Vagina (tissue), 2 donors: ENCODE results near the gene SORCS2. TPM values are rescaled to one million over a fixed set of nuclear protein-coding genes. Genes with fewer than 3 reads are reported as not detected.

Source experiments
- DNase-seq, 2 donors: peaks; one replicate each; pipeline ENCODE4 v3.0.0-alpha.2; 2017; ENCODE audit errors: extremely low spot score in 2 of 2
- H3K27ac ChIP-seq: fragments of 200-600 bp; sonication (generic); one replicate; pipeline ENCODE4 v1.5.1; 2019
- H3K27me3 ChIP-seq: fragments of 200-600 bp; sonication (generic); one replicate; pipeline ENCODE4 v1.5.1; 2019
- H3K36me3 ChIP-seq, 2 donors: fragments of 200-600 bp; sonication (generic); one replicate each; pipeline ENCODE4 v1.5.1; 2017 to 2019
- H3K4me1 ChIP-seq: fragments of 200-600 bp; sonication (generic); one replicate; pipeline ENCODE4 v1.5.1; 2019
- H3K4me3 ChIP-seq, 2 donors: fragments of 200-600 bp; sonication (generic); 1 replicate in 1 of 2; 2 replicates in 1 of 2; pipeline ENCODE4 v1.5.1; 2016 to 2019
- H3K9me3 ChIP-seq: fragments of 200-600 bp; sonication (generic); one replicate; pipeline ENCODE4 v1.5.1; 2019
- CTCF ChIP-seq, 3 experiments: fragments of 450-650 bp in 2 of 3; fragments of 200-600 bp in 1 of 3; sonication (generic) in 1 of 3; IDR thresholded peaks; one replicate each; pipeline ENCODE4 v1.5.1; 2017 to 2019; ENCODE audit warnings: antibody characterized with exemption in 3 of 3, mild to moderate bottlenecking in 2 of 3, moderate library complexity in 2 of 3
- POLR2A ChIP-seq, 2 donors: fragments of 450-650 bp; IDR thresholded peaks; one replicate each; pipeline ENCODE4 v1.6.1; 2017; ENCODE audit warnings: antibody characterized with exemption in 2 of 2, mild to moderate bottlenecking in 2 of 2, moderate library complexity in 2 of 2
- POLR2AphosphoS5 ChIP-seq, 2 donors: sonication (generic); formaldehyde crosslinking; IDR thresholded peaks; one replicate each; pipeline ENCODE4 v1.9.0; 2017; ENCODE audit warnings: antibody characterized with exemption in 2 of 2, mild to moderate bottlenecking in 2 of 2, low read depth in 1 of 2; ENCODE audit not compliant: insufficient read depth in 1 of 2
- intact Hi-C: fragments of 100-400 bp; cut with DNase I; formaldehyde crosslinking; loops from one replicate; pipeline ENCODE4 v1.15.1; 2023
- total RNA-seq: library from RNA; depleted of rRNA; stranded (reverse); fragments of >200 nt; gene quantifications from one replicate; pipeline ENCODE4 v1.2.3, GENCODE V29; 2016

Gene SORCS2
- total RNA-seq, 1 donor from 2014 or later = 5.4 TPM

GRCh38 chr4:7501873-7502272 is 309.5 kb downstream of the SORCS2 start:
- intact Hi-C loops = no loop called here
- Histone ChIP-seq H3K4me1 (no peaks in the 10 kb centered on the region), H3K27me3 (no peaks in the 10 kb centered on the region), H3K27ac (no peak overlapping the region), H3K4me3 (no peak overlapping the region), H3K9me3 (no peaks in the 10 kb centered on the region), H3K36me3 (no peaks in the 10 kb centered on the region)
- no peak for DNase-seq
- no peak for TF ChIP-seq CTCF (IDR thresholded peaks at IDR 0.05)

GRCh38 chr4:7503559-7504249 is 311.4 kb downstream of the SORCS2 start:
- Histone ChIP-seq H3K36me3 (no peaks in the 10 kb centered on the region), H3K27me3 (no peaks in the 10 kb centered on the region), H3K4me1 (no peaks in the 10 kb centered on the region), H3K27ac (no peak overlapping the region), H3K4me3 (no peak overlapping the region), H3K9me3 (no peaks in the 10 kb centered on the region)
- TF ChIP-seq POLR2AphosphoS5 (IDR thresholded peaks at IDR 0.05; ENCODE audit: insufficient read depth in 1 of 2, low read depth in 1 of 2) (no peak), CTCF (IDR thresholded peaks at IDR 0.05) (no peak), POLR2A (IDR thresholded peaks at IDR 0.05) (no peak)
- intact Hi-C loops = no loop called here
- no peak for DNase-seq

- H3K27me3 ChIP-seq = no peaks in the 10 kb centered on the region
- TF ChIP-seq POLR2AphosphoS5 (IDR thresholded peaks at IDR 0.05; ENCODE audit: insufficient read depth in 1 of 2, low read depth in 1 of 2) (no peak), CTCF (IDR thresholded peaks at IDR 0.05) (no peak), POLR2A (IDR thresholded peaks at IDR 0.05) (no peak)
- DNase-seq = no peak
- no peaks in the 10 kb centered on the region for H3K4me1 ChIP-seq
- H3K36me3 ChIP-seq = no peaks in the 10 kb centered on the region
- no peak overlapping the region for H3K27ac ChIP-seq
- no peak overlapping the region for H3K4me3 ChIP-seq
- intact Hi-C loops = no loop called here
- no peaks in the 10 kb centered on the region for H3K9me3 ChIP-seq
Measured at GRCh38 chr4:7505116-7505900, 313.0 kb downstream of the SORCS2 start.

GRCh38 chr4:7506119-7506518 is 313.8 kb downstream of the SORCS2 start:
- no peaks in the 10 kb centered on the region for H3K27me3 ChIP-seq
- no peaks in the 10 kb centered on the region for H3K36me3 ChIP-seq
- intact Hi-C loops = no loop called here
- H3K9me3 ChIP-seq = no peaks in the 10 kb centered on the region
- no peak overlapping the region for H3K27ac ChIP-seq
- no peak overlapping the region for H3K4me3 ChIP-seq
- DNase-seq = no peak
- TF ChIP-seq POLR2A (IDR thresholded peaks at IDR 0.05) = no peak
- no peak for TF ChIP-seq CTCF (IDR thresholded peaks at IDR 0.05)
- no peak for TF ChIP-seq POLR2AphosphoS5 (IDR thresholded peaks at IDR 0.05; ENCODE audit: insufficient read depth in 1 of 2, low read depth in 1 of 2)
- H3K4me1 ChIP-seq = no peaks in the 10 kb centered on the region

- no peaks in the 10 kb centered on the region for H3K9me3 ChIP-seq
- intact Hi-C loops = no loop called here
- TF ChIP-seq CTCF (IDR thresholded peaks at IDR 0.05) (no peak), POLR2AphosphoS5 (IDR thresholded peaks at IDR 0.05; ENCODE audit: insufficient read depth in 1 of 2, low read depth in 1 of 2) (no peak), POLR2A (IDR thresholded peaks at IDR 0.05) (no peak)
Measured at GRCh38 chr4:7506572-7506971, 314.2 kb downstream of the SORCS2 start.

More at GRCh38 chr4:7506572-7506971, 314.2 kb downstream of the SORCS2 start:
- H3K27ac ChIP-seq = no peak overlapping the region
- no peaks in the 10 kb centered on the region for H3K27me3 ChIP-seq
- no peaks in the 10 kb centered on the region for H3K4me1 ChIP-seq
- no peak overlapping the region for H3K4me3 ChIP-seq
- DNase-seq = no peak
- no peaks in the 10 kb centered on the region for H3K36me3 ChIP-seq
